IPS-15b (cell line): Measurements from ENCODE around the gene TMEM127.

ENCODE experiments used
- H3K27me3 ChIP-seq: one replicate; pipeline ENCODE4 v1.6.1; 2013; ENCODE audit warnings: low read length; ENCODE audit not compliant: control insufficient read depth, insufficient read depth
- H3K36me3 ChIP-seq: one replicate; pipeline ENCODE4 v1.6.1; 2013; ENCODE audit warnings: low read length; ENCODE audit not compliant: control insufficient read depth, insufficient read depth
- H3K4me1 ChIP-seq: one replicate; pipeline ENCODE4 v1.6.1; 2013; ENCODE audit warnings: mild to moderate bottlenecking, low read length; ENCODE audit not compliant: control insufficient read depth, insufficient read depth
- H3K4me3 ChIP-seq: one replicate; pipeline ENCODE4 v1.5.1; 2013; ENCODE audit warnings: low read depth, low read length
- H3K9ac ChIP-seq: one replicate; pipeline ENCODE4 v1.6.1; 2013; ENCODE audit warnings: low read depth, mild to moderate bottlenecking, low read length
- H3K9me3 ChIP-seq: one replicate; pipeline ENCODE4 v1.6.1; 2013; ENCODE audit warnings: mild to moderate bottlenecking, low read length; ENCODE audit not compliant: control insufficient read depth, insufficient read depth

The TMEM127 gene

DNA sequence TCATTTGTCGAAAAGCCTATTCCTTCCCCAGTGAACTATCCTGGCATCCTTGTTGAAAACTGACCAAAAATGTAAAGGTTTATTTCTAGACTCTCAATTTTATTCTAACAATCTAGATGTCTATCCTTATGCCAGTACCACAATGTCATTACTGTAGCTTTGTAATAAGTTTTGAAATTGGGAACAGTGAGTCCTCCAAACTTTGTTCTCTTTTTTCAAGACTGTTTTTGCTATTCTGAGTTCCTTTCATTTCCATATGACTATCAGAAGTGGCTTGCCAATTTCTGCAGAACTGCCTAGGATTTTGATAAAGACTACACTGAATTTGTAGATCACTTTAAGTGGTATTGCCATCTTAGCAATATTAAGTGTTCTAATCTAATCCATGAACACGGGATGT is 66.9 kb downstream of the TMEM127 start:
- no peaks in the 10 kb centered on the region for H3K9me3 ChIP-seq
- no peak overlapping the region for H3K9ac ChIP-seq
- H3K4me3 ChIP-seq = no peak overlapping the region
- no peaks in the 10 kb centered on the region for H3K4me1 ChIP-seq
- H3K36me3 ChIP-seq = peaks cover 6% of the 10 kb centered on the region
- no peaks in the 10 kb centered on the region for H3K27me3 ChIP-seq
